ENCODE results near the gene RSAD1.

RSAD1 gene

DNA sequence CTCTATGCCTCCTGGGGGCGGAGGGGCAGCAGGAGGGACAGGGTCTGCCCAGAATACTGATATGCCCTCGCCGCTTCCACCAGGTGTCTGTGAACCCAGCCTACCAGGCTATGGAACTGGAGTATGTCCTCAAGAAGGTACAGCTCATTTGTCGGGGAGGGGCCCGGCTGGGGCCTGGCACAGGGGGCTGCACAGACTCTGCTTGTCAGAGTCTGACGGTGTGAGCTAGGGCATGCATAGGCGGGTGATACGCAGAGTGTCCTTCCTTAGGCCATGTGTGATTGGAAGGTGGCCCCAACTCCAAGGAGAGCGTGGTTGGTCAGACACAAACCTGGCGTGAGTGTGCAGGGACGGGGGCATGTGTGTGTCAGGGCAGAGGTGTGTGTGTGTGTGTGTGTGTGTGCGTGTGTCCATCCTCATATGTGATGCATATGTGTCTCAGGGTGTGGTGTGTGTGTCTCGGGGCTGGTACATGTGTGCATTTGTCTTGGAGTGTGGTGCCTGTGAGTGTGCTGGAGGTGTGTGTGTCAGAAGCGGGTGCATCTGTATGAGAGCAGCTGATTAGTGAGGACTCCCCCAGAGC, 17.0 kb upstream of the RSAD1 start:
- H3K4me3 ChIP-seq (ENCODE audit: low read depth, low read length), result no peak overlapping the region
- H3K27me3 ChIP-seq (ENCODE audit: control insufficient read depth, insufficient read depth, low read length), result no peaks in the 10 kb centered on the region
- no peak overlapping the region for H3K4me2 ChIP-seq (ENCODE audit: low read length)
- no peak overlapping the region for H3K27ac ChIP-seq
- TF ChIP-seq, protein P1, sequence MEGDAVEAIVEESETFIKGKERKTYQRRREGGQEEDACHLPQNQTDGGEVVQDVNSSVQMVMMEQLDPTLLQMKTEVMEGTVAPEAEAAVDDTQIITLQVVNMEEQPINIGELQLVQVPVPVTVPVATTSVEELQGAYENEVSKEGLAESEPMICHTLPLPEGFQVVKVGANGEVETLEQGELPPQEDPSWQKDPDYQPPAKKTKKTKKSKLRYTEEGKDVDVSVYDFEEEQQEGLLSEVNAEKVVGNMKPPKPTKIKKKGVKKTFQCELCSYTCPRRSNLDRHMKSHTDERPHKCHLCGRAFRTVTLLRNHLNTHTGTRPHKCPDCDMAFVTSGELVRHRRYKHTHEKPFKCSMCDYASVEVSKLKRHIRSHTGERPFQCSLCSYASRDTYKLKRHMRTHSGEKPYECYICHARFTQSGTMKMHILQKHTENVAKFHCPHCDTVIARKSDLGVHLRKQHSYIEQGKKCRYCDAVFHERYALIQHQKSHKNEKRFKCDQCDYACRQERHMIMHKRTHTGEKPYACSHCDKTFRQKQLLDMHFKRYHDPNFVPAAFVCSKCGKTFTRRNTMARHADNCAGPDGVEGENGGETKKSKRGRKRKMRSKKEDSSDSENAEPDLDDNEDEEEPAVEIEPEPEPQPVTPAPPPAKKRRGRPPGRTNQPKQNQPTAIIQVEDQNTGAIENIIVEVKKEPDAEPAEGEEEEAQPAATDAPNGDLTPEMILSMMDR (IDR thresholded peaks at IDR 0.05), result no peak
- H3K9me3 ChIP-seq (ENCODE audit: control insufficient read depth, low read length), result no peaks in the 10 kb centered on the region
- no peak overlapping the region for H2AFZ ChIP-seq
- no peak overlapping the region for H3K9ac ChIP-seq
- H3K36me3 ChIP-seq (ENCODE audit: control insufficient read depth, insufficient read depth, low read length), result no peaks in the 10 kb centered on the region
- H3K4me1 ChIP-seq, result no peaks in the 10 kb centered on the region
- H3K79me2 ChIP-seq, result no peaks in the 10 kb centered on the region

DNA sequence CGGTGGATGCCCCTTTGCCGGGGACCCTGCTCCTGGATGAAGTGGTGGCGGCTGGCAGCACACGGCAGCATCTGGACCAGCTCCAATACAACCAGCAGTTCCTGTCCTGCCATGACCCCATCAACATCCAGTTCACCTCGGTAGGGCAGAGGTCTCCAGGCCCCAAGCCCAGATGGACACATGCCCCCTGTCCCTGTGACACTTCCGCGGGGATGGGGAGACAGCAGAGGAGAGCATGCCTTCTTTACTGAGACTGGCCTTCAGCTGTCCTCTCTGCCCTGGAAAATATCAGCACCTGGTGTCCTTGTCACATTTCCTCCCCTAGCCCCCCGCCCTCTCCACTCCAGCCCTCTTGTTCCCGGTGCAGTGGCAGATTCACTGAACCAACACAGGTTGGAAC, 16.2 kb upstream of the RSAD1 start:
- Histone ChIP-seq H3K9me3 (ENCODE audit: control insufficient read depth, low read length) (no peaks in the 10 kb centered on the region), H2AFZ (no peak overlapping the region), H3K27ac (no peak overlapping the region), H3K36me3 (ENCODE audit: control insufficient read depth, insufficient read depth, low read length) (no peaks in the 10 kb centered on the region), H3K79me2 (no peaks in the 10 kb centered on the region), H3K4me1 (peaks cover 3% of the 10 kb centered on the region), H3K9ac (no peak overlapping the region), H3K4me3 (ENCODE audit: low read depth, low read length) (no peak overlapping the region), H3K4me2 (ENCODE audit: low read length) (no peak overlapping the region), H3K27me3 (ENCODE audit: control insufficient read depth, insufficient read depth, low read length) (no peaks in the 10 kb centered on the region)
- TF ChIP-seq, protein P1 (IDR thresholded peaks at IDR 0.05), result no peak

DNA sequence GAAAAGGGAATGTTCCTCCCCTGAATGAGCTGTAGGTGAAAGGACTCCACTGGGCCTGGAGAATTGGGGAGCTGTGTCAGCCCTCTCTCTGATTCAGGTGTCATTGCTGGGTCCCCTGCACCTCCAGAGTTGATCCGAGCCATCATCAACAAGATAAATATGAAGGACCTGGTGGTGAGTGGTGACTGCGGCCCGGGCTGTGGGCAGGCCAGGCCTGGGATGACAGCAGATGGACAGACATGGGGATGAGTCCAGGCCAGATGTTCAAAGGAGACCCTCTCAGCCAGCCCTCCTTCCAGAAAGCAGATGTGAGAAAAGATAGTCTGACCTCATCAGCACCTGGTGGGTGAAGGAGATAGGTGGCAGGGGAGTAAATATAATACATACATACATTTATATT, 14.5 kb upstream of the RSAD1 start:
- Histone ChIP-seq H3K4me1 (peaks cover 3% of the 10 kb centered on the region), H3K27me3 (ENCODE audit: control insufficient read depth, insufficient read depth, low read length) (no peaks in the 10 kb centered on the region), H3K9ac (no peak overlapping the region), H3K4me3 (ENCODE audit: low read depth, low read length) (no peak overlapping the region), H3K4me2 (ENCODE audit: low read length) (no peak overlapping the region), H3K9me3 (ENCODE audit: control insufficient read depth, low read length) (no peaks in the 10 kb centered on the region), H3K27ac (no peak overlapping the region), H2AFZ (no peak overlapping the region), H3K79me2 (no peaks in the 10 kb centered on the region), H3K36me3 (ENCODE audit: control insufficient read depth, insufficient read depth, low read length) (no peaks in the 10 kb centered on the region)
- TF ChIP-seq, protein P1 (IDR thresholded peaks at IDR 0.05), result no peak

DNA sequence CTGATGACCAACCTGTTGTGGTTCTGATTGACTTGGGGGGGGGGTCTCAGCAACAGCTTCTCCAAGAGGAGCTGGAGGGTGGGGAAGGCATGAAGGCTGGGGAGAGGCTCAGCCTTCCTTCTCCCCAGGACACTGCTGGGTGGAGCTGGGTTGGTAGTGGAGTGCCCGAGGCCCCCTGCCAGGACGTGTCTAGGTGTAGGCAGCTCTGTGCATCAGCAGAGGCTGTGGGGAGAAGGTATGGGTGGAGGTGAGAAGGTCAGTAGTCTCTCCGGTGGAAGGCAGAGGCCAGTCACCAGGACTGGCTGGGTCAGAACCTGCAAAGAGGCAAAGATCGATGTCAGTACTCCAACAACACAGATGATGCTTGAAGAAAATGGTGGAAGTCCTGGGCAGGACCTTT, 13.9 kb upstream of the RSAD1 start:
- H3K27ac ChIP-seq, result no peak overlapping the region
- no peaks in the 10 kb centered on the region for H3K79me2 ChIP-seq
- TF ChIP-seq, protein P1 (IDR thresholded peaks at IDR 0.05), result no peak
- no peak overlapping the region for H2AFZ ChIP-seq
- H3K9me3 ChIP-seq (ENCODE audit: control insufficient read depth, low read length), result no peaks in the 10 kb centered on the region
- H3K4me3 ChIP-seq (ENCODE audit: low read depth, low read length), result no peak overlapping the region
- no peak overlapping the region for H3K9ac ChIP-seq
- H3K36me3 ChIP-seq (ENCODE audit: control insufficient read depth, insufficient read depth, low read length), result no peaks in the 10 kb centered on the region
- H3K4me1 ChIP-seq, result peaks cover 3% of the 10 kb centered on the region
- H3K27me3 ChIP-seq (ENCODE audit: control insufficient read depth, insufficient read depth, low read length), result no peaks in the 10 kb centered on the region
- H3K4me2 ChIP-seq (ENCODE audit: low read length), result no peak overlapping the region

DNA sequence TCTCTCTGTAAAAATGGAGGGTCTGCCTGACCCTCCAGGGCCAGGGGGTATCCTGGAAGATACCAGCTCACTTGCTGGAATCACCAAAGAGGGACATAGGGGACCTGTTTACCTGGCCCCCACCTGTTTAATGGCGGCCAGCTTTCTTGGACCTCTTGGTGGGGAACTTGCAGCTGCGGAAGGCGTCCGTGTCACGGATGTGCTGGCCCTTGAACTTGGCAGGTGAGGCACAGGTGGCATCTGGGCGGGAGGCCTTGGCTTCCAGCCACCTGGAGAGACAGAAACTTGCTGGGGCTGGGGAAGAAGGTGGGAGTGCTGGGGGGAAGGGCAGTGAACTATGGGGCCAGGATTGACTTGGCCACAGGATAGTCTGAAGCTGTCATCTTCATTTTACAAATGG, 13.5 kb upstream of the RSAD1 start:
- Histone ChIP-seq H2AFZ (no peak overlapping the region), H3K9ac (no peak overlapping the region), H3K36me3 (ENCODE audit: control insufficient read depth, insufficient read depth, low read length) (no peaks in the 10 kb centered on the region), H3K27ac (no peak overlapping the region), H3K27me3 (ENCODE audit: control insufficient read depth, insufficient read depth, low read length) (no peaks in the 10 kb centered on the region), H3K4me3 (ENCODE audit: low read depth, low read length) (no peak overlapping the region), H3K4me2 (ENCODE audit: low read length) (no peak overlapping the region), H3K9me3 (ENCODE audit: control insufficient read depth, low read length) (no peaks in the 10 kb centered on the region), H3K79me2 (no peaks in the 10 kb centered on the region), H3K4me1 (peaks cover 3% of the 10 kb centered on the region)
- TF ChIP-seq, protein P1 (IDR thresholded peaks at IDR 0.05), result no peak

Measured in parathyroid adenoma (tissue), 2 donors.